AG04450 (cell line): ENCODE data around the gene CASTOR2. TPM values are rescaled to one million over a fixed set of nuclear protein-coding genes. Genes with fewer than 3 reads are reported as not detected.
"Not testable (repeated sequence)": the region's sequence is repeated elsewhere in the genome, so short reads cannot be mapped to it uniquely, and the experiment has no call there.

Experiments used
- CTCF ChIA-PET: fragments of 300-600, 350-600 bp; formaldehyde crosslinking; extraction: SDS; loops from one replicate; lab custom pipeline; 2022; ENCODE audit warnings: antibody characterized with exemption, inconsistent platforms; lab: Charles Lee
- POLR2A ChIA-PET: fragments of 350-600 bp; formaldehyde crosslinking; extraction: SDS; loops from one replicate; lab custom pipeline; 2021; ENCODE audit warnings: antibody characterized with exemption, inconsistent platforms; lab: Yijun Ruan, JAX
- DNase-seq: peaks from one replicate; pipeline ENCODE4 v3.0.0-alpha.2; 2011; ENCODE audit warnings: low read depth, low spot score
- H3K27ac ChIP-seq: one replicate; pipeline ENCODE4 v1.5.1; 2012; ENCODE audit warnings: low read depth, low read length, control low read depth
- H3K27me3 ChIP-seq: one replicate; pipeline ENCODE4 v1.6.0; 2012; ENCODE audit warnings: low read length; ENCODE audit not compliant: control insufficient read depth, insufficient read depth
- H3K4me3 ChIP-seq: 2 replicates; pipeline ENCODE4 v1.5.1; 2011; ENCODE audit warnings: mild to moderate bottlenecking, low read depth, low read length, control low read depth
- H3K9me3 ChIP-seq: 2 replicates; pipeline ENCODE4 v1.5.1; 2012; ENCODE audit warnings: low read length; ENCODE audit not compliant: control insufficient read depth, insufficient read depth
- polyA minus RNA-seq: library from RNA; depleted of rRNA, polyadenylated mRNA; stranded (reverse); fragments of >200 nt; gene quantifications from 2 replicates; pipeline ENCODE4 v1.2.3, GENCODE V29; 2011; rRNA and poly(A)+ RNA removed
- polyA plus RNA-seq: library from polyadenylated mRNA; depleted of rRNA; stranded (reverse); fragments of >200 nt; gene quantifications from 2 replicates; pipeline ENCODE4 v1.2.3, GENCODE V29; 2011; rRNA removed

CASTOR2 gene
- polyA plus RNA-seq: 3.9 and 8.2 TPM in 2 replicates
- polyA minus RNA-seq: 40.3 and 55.8 TPM in 2 replicates

DNA sequence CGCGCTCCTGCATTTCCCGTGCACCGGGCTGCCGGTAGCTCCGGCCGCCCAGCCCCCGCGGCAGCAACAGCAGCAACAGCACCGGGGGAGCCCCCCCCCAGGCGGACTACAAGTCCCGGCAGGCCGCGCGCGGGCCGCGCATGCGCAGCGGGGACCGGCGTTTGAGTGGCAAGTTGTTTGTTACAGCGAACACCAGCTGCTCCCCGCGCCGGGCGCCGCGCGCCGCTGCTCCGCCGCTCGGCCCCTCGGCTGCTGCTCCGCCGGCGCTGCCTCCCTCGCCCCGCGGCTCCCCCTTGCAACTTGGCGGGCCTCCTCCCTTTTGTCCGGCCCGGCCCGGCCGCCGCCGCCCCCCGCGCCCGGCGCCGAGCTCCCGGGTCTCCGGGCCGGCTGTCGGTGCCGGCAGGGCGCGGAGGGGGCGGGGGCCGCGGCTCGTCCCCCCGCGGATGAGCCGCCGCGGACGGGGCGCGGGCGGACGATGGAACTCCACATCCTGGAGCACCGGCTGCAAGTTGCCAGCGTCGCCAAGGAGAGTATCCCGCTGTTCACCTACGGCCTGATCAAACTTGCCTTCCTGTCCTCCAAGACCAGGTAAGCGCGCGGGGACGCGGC lies at the start of gene CASTOR2:
TSS of gene CASTOR2 (plus strand) at position 195 of the 609 bp plus-strand sequence. CDS start at position 476, 281 bp downstream.
- H3K27me3 ChIP-seq, H3K27ac ChIP-seq, DNase-seq, CTCF ChIA-PET, H3K9me3 ChIP-seq, POLR2A ChIA-PET: not testable (repeated sequence)
- peak within 1 kb of the TSS; percentile 25; the same call in 1 of the 2 replicates for H3K4me3 ChIP-seq

DNA sequence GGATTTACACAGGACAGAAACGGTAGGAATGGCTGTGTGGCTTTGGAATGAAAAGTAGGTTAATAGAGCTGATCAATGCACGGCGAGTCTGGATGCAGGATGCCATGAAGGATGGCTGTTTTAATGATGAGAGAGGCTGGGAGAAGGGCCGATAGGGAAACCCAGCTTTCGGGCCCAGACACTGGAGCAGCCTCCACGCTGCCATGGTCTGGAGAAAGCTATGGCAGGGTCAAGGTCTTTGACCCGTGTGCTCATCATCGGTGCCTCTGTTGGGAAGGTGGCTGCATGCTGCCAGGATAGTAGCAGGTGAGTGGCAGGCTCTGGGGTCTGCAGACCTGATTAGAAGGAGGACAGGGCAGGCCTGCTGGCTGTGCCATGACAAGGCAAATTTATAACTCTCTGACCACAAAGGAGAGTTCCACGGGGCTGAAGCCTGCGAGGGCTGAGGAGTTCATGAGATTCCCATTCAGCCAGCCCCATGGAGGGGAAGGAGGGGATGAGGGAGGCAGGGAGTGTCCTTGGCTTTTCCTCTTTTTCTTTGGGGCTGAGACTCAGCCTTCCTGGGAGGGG lies 42.1 kb upstream of the CASTOR2 start:
- POLR2A ChIA-PET, H3K4me3 ChIP-seq, H3K27ac ChIP-seq, H3K9me3 ChIP-seq, CTCF ChIA-PET, H3K27me3 ChIP-seq, DNase-seq: not testable (repeated sequence)

DNA sequence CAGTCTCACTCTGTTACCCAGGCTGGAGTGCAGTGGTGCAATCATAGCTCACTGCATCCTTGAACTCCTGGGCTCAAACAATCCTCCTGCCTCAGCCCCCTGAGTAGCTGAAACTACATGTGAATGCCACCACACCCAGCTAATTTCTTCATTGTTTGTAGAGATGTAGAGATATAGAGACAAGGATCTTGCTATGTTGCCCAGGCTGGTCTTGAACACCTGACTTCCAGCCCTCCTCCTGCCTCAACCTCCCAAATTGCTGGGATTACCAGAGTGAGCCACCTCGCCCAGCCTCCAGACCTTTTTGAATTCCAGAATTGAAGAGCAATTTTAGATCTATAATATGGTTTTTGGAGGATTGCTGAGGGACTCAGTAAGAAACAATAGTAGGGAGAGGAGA lies 40.9 kb upstream of the CASTOR2 start:
- H3K4me3 ChIP-seq, DNase-seq, H3K27ac ChIP-seq, POLR2A ChIA-PET, H3K9me3 ChIP-seq, H3K27me3 ChIP-seq, CTCF ChIA-PET: not testable (repeated sequence)

DNA sequence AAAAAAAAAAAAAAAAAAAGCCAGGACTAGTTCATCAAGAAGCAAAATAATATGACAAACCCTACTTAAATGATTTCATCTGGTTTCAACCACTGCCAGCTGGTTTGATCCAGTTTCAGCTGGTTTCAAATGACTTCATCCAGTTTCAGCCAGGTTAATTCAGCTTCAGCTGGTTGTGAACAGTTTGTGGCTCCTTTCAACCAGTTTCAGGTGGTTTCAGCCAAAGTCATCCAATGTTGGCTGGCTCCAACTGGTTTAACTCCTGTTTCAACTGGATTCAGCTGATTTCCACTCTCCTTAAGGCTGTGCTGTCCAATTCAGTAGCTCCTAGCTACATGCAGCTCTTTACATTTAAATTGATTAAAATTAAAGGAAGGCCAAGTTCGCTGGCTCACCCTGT lies 37.5 kb upstream of the CASTOR2 start:
- H3K9me3 ChIP-seq, CTCF ChIA-PET, POLR2A ChIA-PET, H3K27ac ChIP-seq, H3K4me3 ChIP-seq, H3K27me3 ChIP-seq, DNase-seq: not testable (repeated sequence)

DNA sequence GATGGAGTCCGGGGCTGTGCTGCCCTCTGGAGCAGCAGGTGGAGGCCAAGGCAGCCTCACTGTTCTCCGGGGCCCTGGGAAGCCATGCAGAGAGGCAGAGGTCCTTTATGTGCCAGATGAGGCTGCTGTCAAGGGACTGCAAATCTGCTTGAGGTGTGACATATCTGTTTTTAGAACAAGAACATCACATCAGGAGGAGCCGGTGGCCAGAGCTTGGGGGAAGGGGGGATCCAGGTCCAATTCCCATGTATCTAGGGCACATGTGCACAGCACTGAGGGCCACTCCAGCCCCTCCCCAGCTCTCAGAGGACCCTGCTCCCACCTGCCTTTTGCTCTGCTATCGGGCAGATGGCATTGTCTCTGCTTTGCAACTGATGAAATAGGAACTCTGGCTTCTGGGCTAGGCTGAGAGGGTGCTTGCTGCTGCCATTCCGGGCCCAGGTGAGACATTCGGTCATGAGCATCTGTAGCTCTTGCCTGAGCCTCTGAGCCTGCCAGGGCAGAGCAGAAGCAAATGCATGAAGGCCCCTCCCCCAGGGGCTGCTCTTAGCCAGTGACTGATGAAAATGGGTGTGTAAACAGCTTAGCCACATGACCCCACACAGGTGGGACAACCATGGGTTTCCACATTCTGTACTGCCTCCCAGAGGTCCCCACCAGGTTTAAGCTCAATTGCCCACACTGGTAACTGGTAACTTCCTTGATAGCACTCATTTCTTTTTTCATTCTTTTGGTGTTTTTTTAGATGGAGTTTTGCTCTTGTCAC lies 32.8 kb upstream of the CASTOR2 start:
- H3K9me3 ChIP-seq, CTCF ChIA-PET, H3K4me3 ChIP-seq: not testable (repeated sequence)

DNA sequence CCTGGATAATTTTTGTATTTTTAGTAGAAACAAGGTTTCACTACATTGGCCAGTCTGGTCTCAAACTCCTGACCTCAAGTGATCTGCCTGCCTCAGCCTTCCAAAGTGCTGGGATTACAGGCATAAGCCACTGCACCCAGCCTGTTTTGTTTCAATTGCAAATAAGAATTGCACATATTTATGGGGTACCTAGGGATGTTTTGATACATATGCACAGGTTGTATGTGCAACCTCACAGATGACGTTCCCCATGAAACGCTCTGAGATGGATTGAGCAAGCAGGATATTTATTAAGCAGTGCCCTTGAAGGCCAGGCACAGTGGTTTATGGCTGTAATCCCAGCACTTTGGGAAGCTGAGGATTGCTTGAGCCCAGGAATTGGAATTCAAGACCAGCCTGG lies 25.1 kb upstream of the CASTOR2 start:
- H3K27ac ChIP-seq, H3K9me3 ChIP-seq, CTCF ChIA-PET, DNase-seq, H3K4me3 ChIP-seq, POLR2A ChIA-PET, H3K27me3 ChIP-seq: not testable (repeated sequence)

More for the DNA sequence above, 32.8 kb upstream of the CASTOR2 start:
- POLR2A ChIA-PET, H3K27ac ChIP-seq, H3K27me3 ChIP-seq, DNase-seq: not testable (repeated sequence)

DNA sequence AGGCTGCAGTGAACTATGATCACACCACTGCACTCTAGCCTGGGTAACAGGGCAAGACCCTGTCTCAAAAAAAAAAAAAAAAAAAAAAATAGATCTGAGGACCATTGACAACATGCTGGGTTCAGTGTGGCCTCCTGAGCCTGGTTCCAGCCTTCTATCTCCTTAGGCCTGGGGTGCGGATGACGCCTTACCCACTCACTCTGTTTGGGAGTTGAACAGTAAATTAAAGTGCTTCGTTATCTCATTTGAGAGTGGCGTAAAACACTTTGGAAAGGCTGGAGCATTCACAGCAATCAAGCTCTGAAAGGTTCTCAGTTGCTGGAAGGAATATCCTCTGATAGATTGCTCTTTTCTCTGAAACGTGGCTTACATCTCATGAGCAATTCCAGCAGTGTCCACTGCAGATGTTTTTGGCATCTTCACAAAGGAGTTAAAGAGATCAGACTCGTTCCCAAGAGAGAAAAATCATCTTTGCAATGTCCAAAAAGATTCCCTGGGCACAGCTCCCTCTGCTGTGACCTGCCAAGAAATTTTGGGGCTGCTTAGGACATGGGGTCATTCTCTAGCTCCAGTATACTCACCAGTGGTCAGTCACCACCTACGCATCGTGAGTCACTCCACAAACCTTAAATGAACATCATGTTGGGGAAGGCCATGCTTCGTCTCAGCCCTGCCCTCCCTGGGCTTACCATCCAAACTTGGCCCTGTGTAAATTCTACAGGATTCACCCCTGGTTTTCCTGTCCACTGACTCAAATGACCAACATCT lies 23.0 kb upstream of the CASTOR2 start:
- H3K9me3 ChIP-seq, POLR2A ChIA-PET, H3K27me3 ChIP-seq, H3K27ac ChIP-seq, DNase-seq, H3K4me3 ChIP-seq, CTCF ChIA-PET: not testable (repeated sequence)

DNA sequence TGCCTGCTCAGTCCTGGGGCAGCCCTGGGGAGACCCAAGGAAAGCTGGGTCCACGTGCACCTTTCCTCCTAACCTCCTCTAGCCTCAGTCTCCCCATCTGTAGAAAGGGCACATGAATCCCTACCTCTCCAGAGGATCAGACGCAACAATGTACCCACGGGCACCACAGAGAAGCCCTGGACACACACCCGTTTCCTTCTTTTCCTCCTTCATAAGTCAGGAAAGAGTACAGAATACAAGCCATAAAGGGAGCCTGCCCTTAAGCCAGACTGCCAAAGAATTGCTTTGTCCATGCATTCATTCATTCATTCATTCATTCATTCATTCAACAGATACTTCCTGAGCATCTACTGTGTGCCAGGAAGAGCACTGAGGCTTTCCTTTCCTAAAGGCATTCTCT lies 20.6 kb upstream of the CASTOR2 start:
- H3K4me3 ChIP-seq, H3K27me3 ChIP-seq, H3K9me3 ChIP-seq, DNase-seq, H3K27ac ChIP-seq, CTCF ChIA-PET: not testable (repeated sequence)
- POLR2A ChIA-PET: interaction anchor here (0.7 kb wide), 1 partner anchor 464 kb away, joined by 6 read pairs; no protein-coding TSS in a partner anchor

DNA sequence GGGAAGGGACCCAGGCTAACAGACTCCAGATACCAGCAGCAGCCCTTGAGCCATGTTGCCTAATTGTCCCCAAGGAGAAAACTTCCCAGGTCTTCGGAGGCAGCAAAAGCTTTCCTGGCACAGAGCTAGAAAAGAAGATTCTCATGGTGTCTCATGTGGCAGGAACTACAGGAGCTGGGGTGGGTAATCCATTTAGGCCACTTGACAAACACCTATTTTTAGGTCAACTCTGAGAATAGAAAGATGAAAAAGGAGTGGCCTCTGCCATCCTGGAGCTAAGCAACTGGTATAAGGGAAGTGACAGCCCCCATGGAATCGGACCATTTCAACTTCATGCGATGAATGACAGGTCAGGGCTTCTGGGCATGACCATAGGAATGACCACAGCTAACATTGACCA lies 16.8 kb upstream of the CASTOR2 start:
- H3K27me3 ChIP-seq, H3K4me3 ChIP-seq, H3K27ac ChIP-seq, DNase-seq, H3K9me3 ChIP-seq, POLR2A ChIA-PET, CTCF ChIA-PET: not testable (repeated sequence)

DNA sequence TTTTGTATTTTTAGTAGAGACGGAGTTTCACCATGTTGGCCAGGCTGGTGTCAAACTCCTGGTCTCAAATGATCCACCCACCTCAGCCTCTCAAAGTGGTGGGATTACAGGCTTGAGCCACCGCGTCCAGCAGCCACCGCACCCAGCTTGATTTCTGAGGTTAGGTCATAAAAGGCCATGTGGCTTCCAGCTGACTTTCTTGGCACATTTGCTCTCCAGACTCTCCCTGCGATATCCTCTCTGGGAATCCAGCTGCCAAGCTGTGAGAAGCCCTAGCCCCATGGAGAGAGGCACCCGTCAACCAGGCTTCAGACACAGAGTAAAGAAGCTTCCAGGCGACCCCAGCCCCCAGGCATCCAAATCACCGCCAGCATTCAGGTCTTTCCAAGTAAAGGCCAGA lies 10.7 kb upstream of the CASTOR2 start:
- H3K27ac ChIP-seq, CTCF ChIA-PET, H3K27me3 ChIP-seq, H3K9me3 ChIP-seq, DNase-seq, H3K4me3 ChIP-seq: not testable (repeated sequence)
- POLR2A ChIA-PET: interaction anchor here (0.6 kb wide), 1 partner anchor 38 kb away, joined by 4 read pairs; no protein-coding TSS in a partner anchor

DNA sequence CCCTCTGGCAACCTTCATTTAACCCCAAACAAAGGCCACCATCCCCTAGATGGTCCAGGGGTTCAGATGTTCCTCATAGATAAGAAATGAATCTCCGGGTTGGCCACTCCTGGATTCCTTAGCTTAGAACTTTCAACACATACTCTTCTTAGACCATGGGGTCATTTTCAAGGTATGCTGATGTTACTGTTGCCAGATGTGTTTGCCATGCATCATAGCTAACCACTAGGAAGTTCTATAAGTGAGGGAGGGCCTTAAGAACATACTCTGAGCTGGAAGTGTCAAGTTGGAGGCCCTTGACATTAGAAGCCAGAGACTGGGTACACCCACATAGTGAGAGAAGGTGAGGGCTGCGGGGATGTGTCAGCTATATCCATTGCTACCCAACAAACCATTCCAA lies 6.2 kb upstream of the CASTOR2 start:
- H3K4me3 ChIP-seq, DNase-seq, H3K27me3 ChIP-seq, CTCF ChIA-PET, H3K27ac ChIP-seq, POLR2A ChIA-PET, H3K9me3 ChIP-seq: not testable (repeated sequence)
